GM12878 (cell line): ENCODE measurements around the gene CENPP. TPM values are rescaled to one million over a fixed set of nuclear protein-coding genes. Genes with fewer than 3 reads are reported as not detected.

Source experiments
- ATAC-seq: fragments of 200-7000 bp; cut with Tn5 transposase; 3 replicates; pipeline ENCODE4 v1.9.1; 2020; ENCODE audit warnings: mild to moderate bottlenecking, moderate library complexity
- BruUV-seq: library from RNA; stranded (reverse); fragments of 400-500 nt; replicated peaks from 2 replicates; lab custom pipeline; 2021; lab: Mats Ljungman, UMichigan
- CTCF ChIA-PET: fragments of 300-600 bp; sonication (Branson Sonifier 250); formaldehyde crosslinking; extraction: SDS; loops from one replicate; lab custom pipeline; 2021; ENCODE audit warnings: inconsistent platforms; lab: Yijun Ruan, JAX
- POLR2A ChIA-PET: fragments of 350-600 bp; formaldehyde crosslinking; extraction: SDS; loops from one replicate; lab custom pipeline; 2021; ENCODE audit warnings: inconsistent platforms; lab: Charles Lee
- RAD21 ChIA-PET: fragments of 300-600 bp; sonication (Branson Sonifier 250); formaldehyde crosslinking; loops from one replicate; lab custom pipeline; 2023; ENCODE audit warnings: antibody characterized with exemption; ENCODE audit not compliant: unreplicated experiment; lab: Charles Lee
- SMC1A ChIA-PET: fragments of 300-600 bp; sonication (Branson Sonifier 250); formaldehyde crosslinking; loops from one replicate; lab custom pipeline; 2023; ENCODE audit not compliant: unreplicated experiment, uncharacterized antibody; lab: Charles Lee
- DNase-seq: peaks from one replicate; pipeline ENCODE4 v3.0.0-alpha.2; 2011; ENCODE audit warnings: low read depth, low spot score
- FAIRE-seq: peaks from 3 replicates; lab custom pipeline; 2011; peaks lifted over from hg19 to GRCh38; lab: Jason Lieb, UNC
- H2AFZ ChIP-seq: 2 replicates; pipeline ENCODE4 v1.6.0; 2011; ENCODE audit warnings: low read depth, low read length, control low read depth; ENCODE audit not compliant: control insufficient read depth
- H3K27ac ChIP-seq: 2 replicates; pipeline ENCODE4 v1.5.1; 2011; ENCODE audit warnings: control low read depth; ENCODE audit not compliant: control insufficient read depth, insufficient read depth
- H3K27me3 ChIP-seq, 2 experiments: replicated peaks in 1 of 2; 2 replicates each; pipeline versions ENCODE4 v1.6.0 to v1.6.1; 2011; ENCODE audit warnings: low read length in 1 of 2; ENCODE audit not compliant: control insufficient read depth in 2 of 2, insufficient read depth in 2 of 2
- H3K36me3 ChIP-seq, 2 experiments: 2 replicates each; pipeline ENCODE4 v1.5.1; 2011; ENCODE audit warnings: low read length in 1 of 2; ENCODE audit not compliant: control insufficient read depth in 2 of 2, insufficient read depth in 2 of 2
- H3K4me1 ChIP-seq: 2 replicates; pipeline ENCODE4 v1.6.1; 2011; ENCODE audit warnings: mild to moderate bottlenecking, low read length, moderate library complexity, mixed read lengths; ENCODE audit not compliant: control insufficient read depth, insufficient read depth
- H3K4me2 ChIP-seq: 2 replicates; pipeline ENCODE4 v1.6.0; 2011; ENCODE audit warnings: control low read depth; ENCODE audit not compliant: control insufficient read depth, insufficient read depth
- H3K4me3 ChIP-seq: fragments of 200-600 bp; sonication (generic); 2 replicates; pipeline ENCODE4 v1.5.1; 2016
- H3K79me2 ChIP-seq: 2 replicates; pipeline ENCODE4 v1.6.0; 2011; ENCODE audit warnings: low read length; ENCODE audit not compliant: control insufficient read depth, insufficient read depth
- H3K9ac ChIP-seq: 2 replicates; pipeline ENCODE4 v1.8.0; 2011; ENCODE audit warnings: low read length, control low read depth, mixed read lengths; ENCODE audit not compliant: control insufficient read depth, insufficient read depth
- H3K9me3 ChIP-seq: replicated peaks from 3 replicates; pipeline ENCODE4 v1.5.1; 2011; ENCODE audit warnings: mild to moderate bottlenecking, low read length; ENCODE audit not compliant: control insufficient read depth, insufficient read depth
- H4K20me1 ChIP-seq: 2 replicates; pipeline ENCODE4 v1.6.0; 2011; ENCODE audit not compliant: control insufficient read depth, insufficient read depth
- BCLAF1 ChIP-seq: fragments of 450-650 bp; IDR thresholded peaks from 2 replicates; pipeline ENCODE4 v1.6.1; 2017; ENCODE audit warnings: antibody characterized with exemption, mild to moderate bottlenecking, moderate library complexity
- BHLHE40 ChIP-seq, 2 experiments: fragments of 450-650 bp in 1 of 2; IDR thresholded peaks; 2 replicates each; pipeline ENCODE4 v1.6.1; 2011 to 2017; ENCODE audit warnings: low read depth in 2 of 2, borderline replicate concordance in 1 of 2, improper control_type of control experiment in 1 of 2, low read length in 1 of 2, mild to moderate bottlenecking in 1 of 2
- CHD4 ChIP-seq: fragments of 200-600 bp; sonication (generic); IDR thresholded peaks from 2 replicates; pipeline ENCODE4 v1.6.1; 2016; ENCODE audit warnings: mild to moderate bottlenecking
- EGR1 ChIP-seq, 2 experiments: IDR thresholded peaks; 1 replicate in 1 of 2; 2 replicates in 1 of 2; pipeline ENCODE4 v1.6.1; 2011 to 2012; ENCODE audit warnings: low read depth in 2 of 2, low read length in 2 of 2, borderline replicate concordance in 1 of 2, mild to moderate bottlenecking in 1 of 2, moderate library complexity in 1 of 2
- FOXK2 ChIP-seq: fragments of 450-650 bp; IDR thresholded peaks from 2 replicates; pipeline ENCODE4 v1.6.1; 2017; ENCODE audit warnings: mild to moderate bottlenecking, moderate library complexity
- FOXM1 ChIP-seq: IDR thresholded peaks from 2 replicates; pipeline ENCODE4 v1.6.1; 2012; ENCODE audit warnings: low read depth, mild to moderate bottlenecking, inconsistent platforms, low read length, moderate library complexity
- HSF1 ChIP-seq: fragments of 150-350 bp; IDR thresholded peaks from 2 replicates; pipeline ENCODE4 v1.6.1; 2014; ENCODE audit warnings: mild to moderate bottlenecking, low read depth, low read length
- IKZF2 ChIP-seq, 2 experiments: fragments of 450-650 bp; IDR thresholded peaks; 2 replicates each; pipeline ENCODE4 v1.6.1; 2017; ENCODE audit warnings: mild to moderate bottlenecking in 2 of 2, moderate library complexity in 2 of 2
- MYC ChIP-seq: IDR thresholded peaks from 2 replicates; pipeline ENCODE4 v1.6.1; 2011; ENCODE audit warnings: mild to moderate bottlenecking, low read length, moderate library complexity, inconsistent platforms; ENCODE audit not compliant: insufficient read depth, insufficient replicate concordance, insufficient read length, severe bottlenecking
- NFYB ChIP-seq: IDR thresholded peaks from 2 replicates; pipeline ENCODE4 v1.6.1; 2011; ENCODE audit warnings: low read depth, mild to moderate bottlenecking, low read length, improper control_type of control experiment, moderate library complexity; ENCODE audit not compliant: insufficient read depth
- PAX5 ChIP-seq: IDR thresholded peaks from 2 replicates; pipeline ENCODE4 v1.6.1; 2011; ENCODE audit warnings: low read depth, low read length, borderline replicate concordance
- RCOR1 ChIP-seq: conservative IDR thresholded peaks from 2 replicates; pipeline ENCODE4 v1.6.1; 2012; ENCODE audit warnings: low read depth, low read length, improper control_type of control experiment
- SIN3A ChIP-seq: IDR thresholded peaks from 2 replicates; pipeline ENCODE4 v1.6.1; 2012; ENCODE audit warnings: low read depth, low read length, improper control_type of control experiment
- TAF1 ChIP-seq: IDR thresholded peaks from 2 replicates; pipeline ENCODE4 v1.6.1; 2011; ENCODE audit warnings: mild to moderate bottlenecking, low read depth, low read length, borderline replicate concordance
- ZNF592 ChIP-seq: fragments of 450-650 bp; IDR thresholded peaks from 2 replicates; pipeline ENCODE4 v1.6.1; 2017; ENCODE audit warnings: mild to moderate bottlenecking, moderate library complexity
- WGBS: methylation state at CpG from one replicate; pipeline ENCODE4 v1.1.6; 2016; ENCODE audit warnings: low lambda C conversion rate; ENCODE audit not compliant: insufficient replicate concordance, insufficient coverage; ENCODE audit errors: missing lambda C conversion rate; 5-methylcytosine and 5-hydroxymethylcytosine counted together
- in situ Hi-C: fragments of 300-500 bp; cut with MboI; formaldehyde crosslinking; loops from 9 replicates; pipeline ENCODE4 v1.14.3; 2018; ENCODE audit warnings: mixed read lengths
- intact Hi-C: fragments of 100-400 bp; cut with micrococcal nuclease; formaldehyde crosslinking; loops from one replicate; pipeline ENCODE4 v1.14.2; 2022; ENCODE audit not compliant: unreplicated experiment
- polyA plus RNA-seq, 11 experiments: library from polyadenylated mRNA; depleted of rRNA in 4 of 11; unstranded in 6 of 11; stranded (reverse) in 5 of 11; fragments of >200 nt; fragmentation: Nextera tagmentation in 4 of 11; fragmentation: Illumina TruSeq in 1 of 11; extraction: Ambion mirVana in 4 of 11; extraction: Trizol in 1 of 11; gene quantifications; 1 replicate in 1 of 11; 2 replicates in 10 of 11; pipeline versions ENCODE4 v1.2.1 to v1.2.3, GENCODE V29; 2011 to 2016; ENCODE audit warnings: inconsistent platforms in 2 of 11, missing spikeins in 2 of 11, low read depth in 1 of 11
- total RNA-seq, 4 experiments: library from RNA; depleted of rRNA in 3 of 4; stranded (reverse); fragments of >200 nt in 3 of 4; fragmentation: Illumina TruSeq in 1 of 4; extraction: Trizol in 1 of 4; gene quantifications; 2 replicates each; pipeline versions ENCODE4 v1.2.1 to v1.2.3, GENCODE V29; 2013 to 2021

The CENPP gene
- total and polyA plus RNA-seq, 10 of the 15 experiments (the other 5 are each of a cell fraction or from before 2014, with no cell fraction given): 9.4 to 31.4 (median 19.8) TPM

- TF ChIP-seq BCLAF1 (no peak), BHLHE40 (IDR thresholded peaks at IDR 0.05; ENCODE audit: borderline replicate concordance in 1 of 2, low read depth in 2 of 2, low read length in 1 of 2) (no peak)
- TF ChIP-seq, all 136 proteins: peak for 0
Measured at GRCh38 chr9:92373167-92373566, 47.4 kb downstream of the CENPP start (continued).

GRCh38 chr9:92377876-92378275, 52.1 kb downstream of the CENPP start:
- ChIA-PET CTCF (interaction anchor here (0.6 kb wide), 1 partner anchor 11 kb away, joined by 3 read pairs; no protein-coding TSS in a partner anchor), SMC1A (no interaction called here), RAD21 (no interaction called here), POLR2A (no interaction called here)
- no peaks in the 10 kb centered on the region for H3K27me3 ChIP-seq
- H3K4me1 ChIP-seq: no peaks in the 10 kb centered on the region
- no peak overlapping the region for H3K4me2 ChIP-seq
- no peak overlapping the region for H3K27ac ChIP-seq
- no peaks in the 10 kb centered on the region for H3K79me2 ChIP-seq
- H3K9ac ChIP-seq: no peak overlapping the region
- no peaks in the 10 kb centered on the region for H4K20me1 ChIP-seq
- no peak overlapping the region for H3K4me3 ChIP-seq
- no peak for DNase-seq
- no peaks in the 10 kb centered on the region; a peak in 1 of 4 replicates for H3K36me3 ChIP-seq
- H3K9me3 ChIP-seq: no peaks in the 10 kb centered on the region; the same call in 2 of the 3 replicates
- intact Hi-C loops (no loop called here), in situ Hi-C loops (no loop called here)
- WGBS: 84% methylated on average over 2 of the region's 2 CpGs
- FAIRE-seq: no peak
- ATAC-seq: no peak
- no peak overlapping the region for H2AFZ ChIP-seq
- BruUV-seq: no TSS peak
- TF ChIP-seq RCOR1: no peak
- TF ChIP-seq ZNF592: no peak
- TF ChIP-seq CHD4: no peak
- TF ChIP-seq IKZF2 (IDR thresholded peaks at IDR 0.05): no peak
- TF ChIP-seq TAF1: no peak
- no peak for TF ChIP-seq HSF1
- TF ChIP-seq FOXK2: no peak
- no peak for TF ChIP-seq EGR1 (IDR thresholded peaks at IDR 0.05; ENCODE audit: borderline replicate concordance in 1 of 2, low read depth in 2 of 2, low read length in 2 of 2)
- TF ChIP-seq FOXM1: no peak
- TF ChIP-seq NFYB: no peak
- no peak for TF ChIP-seq PAX5
- no peak for TF ChIP-seq MYC
- TF ChIP-seq SIN3A: no peak
